H1 (cell line): ENCODE data around the gene KCNJ10. TPM values are rescaled to one million over a fixed set of nuclear protein-coding genes. Genes with fewer than 3 reads are reported as not detected.

Experiments used
- CTCF ChIA-PET: fragments of 300-600 bp; sonication (Branson Sonifier 250); formaldehyde crosslinking; loops from one replicate; lab custom pipeline; 2021; ENCODE audit not compliant: partially characterized antibody; lab: Charles Lee
- POLR2A ChIA-PET: fragments of 300-600 bp; sonication (Branson Sonifier 250); formaldehyde crosslinking; loops from one replicate; lab custom pipeline; 2021; ENCODE audit warnings: inconsistent platforms; ENCODE audit not compliant: partially characterized antibody; lab: Charles Lee
- DNase-seq, 2 experiments: peaks; one replicate each; pipeline versions ENCODE4 v3.0.0 to v3.0.0-alpha.2; 2010 to 2022; ENCODE audit warnings: low spot score in 2 of 2, low read depth in 1 of 2, mixed read lengths in 1 of 2
- FAIRE-seq: peaks from 2 replicates; lab custom pipeline; 2011; peaks lifted over from hg19 to GRCh38; lab: Jason Lieb, UNC
- H2AFZ ChIP-seq: 2 replicates; pipeline ENCODE4 v1.8.1; 2012; ENCODE audit warnings: low read length, inconsistent platforms
- H2AK5ac ChIP-seq: 2 replicates; pipeline ENCODE4 v1.6.1; 2013; ENCODE audit warnings: low read depth, low read length
- H2BK120ac ChIP-seq: replicated peaks from 2 replicates; pipeline ENCODE3; 2013; ENCODE audit warnings: low read depth, low read length, inconsistent platforms
- H2BK12ac ChIP-seq: 2 replicates; pipeline ENCODE4 v1.6.1; 2013; ENCODE audit warnings: low read depth, low read length
- H2BK15ac ChIP-seq: 2 replicates; pipeline ENCODE4 v1.6.1; 2013; ENCODE audit warnings: low read length
- H2BK20ac ChIP-seq: 2 replicates; pipeline ENCODE4 v1.6.1; 2013; ENCODE audit warnings: low read length
- H2BK5ac ChIP-seq: 2 replicates; pipeline ENCODE4 v1.6.1; 2013; ENCODE audit warnings: low read depth, low read length
- H3K14ac ChIP-seq: 2 replicates; pipeline ENCODE4 v1.6.1; 2013; ENCODE audit warnings: inconsistent platforms; ENCODE audit not compliant: insufficient read length
- H3K18ac ChIP-seq: 2 replicates; pipeline ENCODE4 v1.6.1; 2013; ENCODE audit warnings: low read length; ENCODE audit errors: extremely low read depth
- H3K23ac ChIP-seq: 2 replicates; pipeline ENCODE4 v1.6.1; 2013; ENCODE audit warnings: inconsistent platforms; ENCODE audit not compliant: insufficient read length
- H3K23me2 ChIP-seq: 2 replicates; pipeline ENCODE4 v1.6.1; 2013; ENCODE audit warnings: low read depth, low read length
- H3K27ac ChIP-seq: 2 replicates; pipeline ENCODE4 v1.6.1; 2011; ENCODE audit warnings: low read depth, low read length, inconsistent platforms
- H3K27me3 ChIP-seq, 4 experiments: replicated peaks in 1 of 4; 1 replicate in 1 of 4; 2 replicates in 3 of 4; pipeline versions ENCODE4 v1.6.1 to v1.8.1; 2011 to 2013; ENCODE audit warnings: low read length in 3 of 4, mild to moderate bottlenecking in 3 of 4, inconsistent platforms in 2 of 4, mixed read lengths in 2 of 4, moderate library complexity in 1 of 4; ENCODE audit not compliant: control insufficient read depth in 3 of 4, insufficient read depth in 3 of 4; ENCODE audit errors: extremely low read depth in 1 of 4
- H3K36me3 ChIP-seq, 4 experiments: 2 replicates each; pipeline versions ENCODE4 v1.6.1 to v1.8.1; 2011 to 2013; ENCODE audit warnings: mild to moderate bottlenecking in 4 of 4, low read length in 3 of 4, moderate library complexity in 2 of 4, control low read depth in 1 of 4, inconsistent platforms in 1 of 4; ENCODE audit not compliant: insufficient read depth in 4 of 4, control insufficient read depth in 2 of 4
- H3K4ac ChIP-seq: replicated peaks from 2 replicates; pipeline ENCODE3; 2013; ENCODE audit warnings: low read length, low read depth, mixed read lengths, inconsistent platforms; ENCODE audit not compliant: insufficient read length
- H3K4me1 ChIP-seq, 4 experiments: replicated peaks in 1 of 4; 1 replicate in 1 of 4; 2 replicates in 3 of 4; pipeline versions ENCODE4 v1.6.1 to v1.8.1; 2011 to 2013; ENCODE audit warnings: low read length in 3 of 4, inconsistent platforms in 2 of 4, mixed read lengths in 1 of 4; ENCODE audit not compliant: insufficient read depth in 4 of 4, control insufficient read depth in 3 of 4
- H3K4me2 ChIP-seq, 2 experiments: 2 replicates each; pipeline versions ENCODE4 v1.6.1 to v1.8.1; 2011 to 2013; ENCODE audit warnings: low read depth in 2 of 2, low read length in 2 of 2, control low read depth in 1 of 2, inconsistent platforms in 1 of 2, mild to moderate bottlenecking in 1 of 2; ENCODE audit not compliant: insufficient read depth in 1 of 2
- H3K4me3 ChIP-seq, 4 experiments: fragments of 200-600, 300-600 bp in 1 of 4; sonication (generic), shearing (Covaris generic), sonication (Bioruptor Twin) in 1 of 4; 2 replicates each; pipeline versions ENCODE4 v1.5.1 to v1.8.1; 2011 to 2016; ENCODE audit warnings: low read length in 4 of 4, low read depth in 3 of 4, control low read depth in 2 of 4, inconsistent platforms in 2 of 4, mild to moderate bottlenecking in 2 of 4, mixed read lengths in 1 of 4, moderate library complexity in 1 of 4; ENCODE audit not compliant: insufficient read depth in 2 of 4; ENCODE audit errors: extremely low read depth in 1 of 4
- H3K56ac ChIP-seq: replicated peaks from 2 replicates; pipeline ENCODE3; 2013; ENCODE audit warnings: low read depth, mild to moderate bottlenecking, mixed read lengths, low read length, inconsistent platforms; ENCODE audit not compliant: insufficient read length
- H3K79me1 ChIP-seq: 2 replicates; pipeline ENCODE4 v1.6.1; 2013; ENCODE audit warnings: low read depth, low read length, control low read depth
- H3K79me2 ChIP-seq, 2 experiments: 2 replicates each; pipeline versions ENCODE4 v1.6.1 to v1.8.1; 2012 to 2013; ENCODE audit warnings: low read length in 2 of 2, mild to moderate bottlenecking in 2 of 2, inconsistent platforms in 1 of 2; ENCODE audit not compliant: insufficient read depth in 2 of 2, control insufficient read depth in 1 of 2
- H3K9ac ChIP-seq, 4 experiments: replicated peaks in 1 of 4; 1 replicate in 1 of 4; 2 replicates in 3 of 4; pipeline versions ENCODE4 v1.6.1 to v1.8.1; 2011 to 2013; ENCODE audit warnings: low read depth in 3 of 4, low read length in 3 of 4, control low read depth in 2 of 4, mild to moderate bottlenecking in 2 of 4, moderate library complexity in 2 of 4, inconsistent platforms in 1 of 4; ENCODE audit errors: extremely low read depth in 1 of 4
- H3K9me3 ChIP-seq, 2 experiments: 2 replicates each; pipeline versions ENCODE4 v1.6.1 to v1.8.1; 2012 to 2013; ENCODE audit warnings: mild to moderate bottlenecking in 2 of 2, moderate library complexity in 2 of 2, control low read depth in 1 of 2, inconsistent platforms in 1 of 2, low read depth in 1 of 2, low read length in 1 of 2, mixed read lengths in 1 of 2; ENCODE audit not compliant: insufficient read depth in 2 of 2
- H4K20me1 ChIP-seq, 2 experiments: replicated peaks in 1 of 2; 2 replicates each; pipeline versions ENCODE3 to v1.8.1; 2011 to 2013; ENCODE audit warnings: inconsistent platforms in 2 of 2, low read length in 2 of 2, mild to moderate bottlenecking in 1 of 2; ENCODE audit not compliant: insufficient read depth in 2 of 2, control insufficient read depth in 1 of 2
- H4K5ac ChIP-seq: 2 replicates; pipeline ENCODE4 v1.6.1; 2013; ENCODE audit warnings: low read length, low read depth, mixed read lengths, inconsistent platforms; ENCODE audit not compliant: insufficient read length
- H4K8ac ChIP-seq: 2 replicates; pipeline ENCODE4 v1.8.0; 2013; ENCODE audit warnings: mild to moderate bottlenecking, moderate library complexity, low read length, inconsistent platforms; ENCODE audit not compliant: insufficient read depth; ENCODE audit errors: extremely low read depth
- H4K91ac ChIP-seq: replicated peaks from 2 replicates; pipeline ENCODE3; 2013; ENCODE audit warnings: low read length, mixed read lengths, inconsistent platforms; ENCODE audit not compliant: insufficient read length
- CEBPB ChIP-seq: IDR thresholded peaks from 2 replicates; pipeline ENCODE4 v1.6.1; 2012; ENCODE audit warnings: low read depth, low read length
- EZH2 ChIP-seq: fragments of 200-600 bp; sonication (generic); IDR thresholded peaks from 2 replicates; pipeline ENCODE4 v1.7.1; 2012; ENCODE audit warnings: low read depth, mild to moderate bottlenecking, moderate library complexity, low read length, inconsistent platforms; ENCODE audit not compliant: severe bottlenecking
- NANOG ChIP-seq: IDR thresholded peaks from 2 replicates; pipeline ENCODE4 v1.6.1; 2011; ENCODE audit warnings: low read length, low read depth, mild to moderate bottlenecking, inconsistent platforms; ENCODE audit not compliant: insufficient read depth, poor library complexity, severe bottlenecking
- POLR2AphosphoS5 ChIP-seq: IDR thresholded peaks from 2 replicates; pipeline ENCODE4 v1.6.1; 2011; ENCODE audit warnings: low read depth, low read length
- RAD21 ChIP-seq, 2 experiments: IDR thresholded peaks in 1 of 2; conservative IDR thresholded peaks in 1 of 2; 2 replicates each; pipeline ENCODE4 v1.6.1; 2011; ENCODE audit warnings: low read depth in 2 of 2, low read length in 2 of 2, improper control_type of control experiment in 1 of 2, inconsistent platforms in 1 of 2, mild to moderate bottlenecking in 1 of 2, moderate library complexity in 1 of 2
- RBBP5 ChIP-seq: IDR thresholded peaks from 2 replicates; pipeline ENCODE4 v1.7.1; 2012; ENCODE audit warnings: low read depth, mild to moderate bottlenecking, inconsistent platforms, low read length, moderate library complexity, borderline replicate concordance
- SAP30 ChIP-seq: fragments of 300-600 bp; sonication (generic); IDR thresholded peaks from 2 replicates; pipeline ENCODE4 v1.7.1; 2012; ENCODE audit warnings: low read length, moderate library complexity, mild to moderate bottlenecking, inconsistent platforms; ENCODE audit not compliant: insufficient read depth, insufficient replicate concordance
- SRF ChIP-seq: IDR thresholded peaks from 2 replicates; pipeline ENCODE4 v1.6.1; 2011; ENCODE audit warnings: mild to moderate bottlenecking, low read depth, low read length, moderate library complexity
- YY1 ChIP-seq: IDR thresholded peaks from 2 replicates; pipeline ENCODE4 v1.6.1; 2011; ENCODE audit warnings: low read depth, mild to moderate bottlenecking, low read length
- WGBS, 2 experiments: shearing (Covaris generic) in 1 of 2; methylation state at CpG; one replicate each; pipeline versions ENCODE4 v1.1.6 to v1.1.7; 2013 to 2015; ENCODE audit warnings: low lambda C conversion rate in 2 of 2, mixed read lengths in 2 of 2, inconsistent platforms in 1 of 2, low coverage in 1 of 2, missing lambda C conversion rate in 1 of 2; ENCODE audit not compliant: insufficient replicate concordance in 2 of 2, insufficient coverage in 1 of 2, insufficient read length in 1 of 2; ENCODE audit errors: extremely low coverage in 1 of 2, missing lambda C conversion rate in 1 of 2; 5-methylcytosine and 5-hydroxymethylcytosine counted together
- polyA plus RNA-seq, 7 experiments: library from polyadenylated mRNA; depleted of rRNA in 3 of 7; stranded (reverse) in 5 of 7; unstranded in 2 of 7; fragments of >200 nt in 5 of 7; fragments of 200-250 nt in 2 of 7; gene quantifications; 1 replicate in 5 of 7; 2 replicates in 1 of 7; 4 replicates in 1 of 7; pipeline versions ENCODE4 v1.2.1 to v1.2.3, GENCODE V29; 2011 to 2013; ENCODE audit warnings: missing spikeins in 2 of 7, mixed read lengths in 2 of 7
- total RNA-seq: library from RNA; stranded (reverse); fragmentation: NEBNext Ultra II Directional; extraction: Animal tissue kit (Norgen Biotek cat#: 25700); gene quantifications from 2 replicates; pipeline ENCODE4 v1.2.1, GENCODE V29; 2021
- TF ChIP-seq, protein P1 (sequence below), 3 experiments: IDR thresholded peaks; 1 replicate in 2 of 3; 2 replicates in 1 of 3; pipeline versions ENCODE4 v1.5.1 to v1.6.1; 2011; ENCODE audit warnings: low read length in 3 of 3, mild to moderate bottlenecking in 3 of 3, inconsistent platforms in 2 of 3, low read depth in 1 of 3, moderate library complexity in 1 of 3; ENCODE audit not compliant: insufficient read depth in 1 of 3; ENCODE audit errors: control extremely low read depth in 1 of 3

The KCNJ10 gene
- total and polyA plus RNA-seq, 2 of the 8 experiments (the other 6 are each of a cell fraction or from before 2014, with no cell fraction given), result 1.7 to 2.4 TPM

DNA sequence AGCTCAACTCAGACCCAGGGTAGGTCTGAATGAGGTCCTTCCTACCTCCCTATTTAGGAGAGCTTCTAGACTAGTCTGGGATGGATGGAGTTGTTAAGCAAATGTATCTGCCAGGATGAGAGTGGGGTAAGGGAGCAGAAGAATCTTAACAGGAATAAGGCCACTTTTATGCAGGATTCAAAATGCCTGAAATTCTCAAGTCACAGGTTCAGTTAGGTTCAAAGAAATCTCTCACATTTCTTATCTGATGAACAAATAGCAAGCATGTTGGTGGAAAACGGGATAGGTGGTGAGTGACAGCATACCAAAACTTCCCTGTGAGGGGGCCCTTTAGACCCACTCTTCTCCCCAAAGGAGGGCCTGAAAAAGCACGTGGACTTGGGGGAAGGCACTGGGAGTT lies 118.9 kb downstream of the KCNJ10 start:
- CTCF ChIA-PET, result interaction anchor here (1.8 to 35.5 kb wide), 3 partner anchors 14 to 152 kb away, joined by 4 to 696 read pairs (median 128); no protein-coding TSS in a partner anchor
- Histone ChIP-seq H3K4me2 (no peak overlapping the region), H3K56ac (no peak overlapping the region), H3K4ac (no peak overlapping the region), H4K8ac (no peak overlapping the region), H2AK5ac (no peak overlapping the region), H4K5ac (no peak overlapping the region), H3K79me1 (no peaks in the 10 kb centered on the region), H2AFZ (no peak overlapping the region), H3K36me3 (no peaks in the 10 kb centered on the region), H3K23me2 (peaks cover 2% of the 10 kb centered on the region; the same call in 1 of the 2 replicates), H2BK5ac (no peak overlapping the region), H3K18ac (no peak overlapping the region), H3K4me1 (peaks cover 4 to 8% (median 7%) of the 10 kb centered on the region in 4 experiments; a peak in 6 of 7 replicates), H3K23ac (no peak overlapping the region), H3K79me2 (no peaks in the 10 kb centered on the region), H2BK20ac (no peak overlapping the region), H3K27me3 (no peaks in the 10 kb centered on the region; a peak in 1 of 7 replicates), H3K27ac (no peak overlapping the region), H4K91ac (no peak overlapping the region), H4K20me1 (no peaks in the 10 kb centered on the region), H2BK12ac (no peak overlapping the region), H2BK120ac (no peak overlapping the region), H3K4me3 (no peak overlapping the region), H3K14ac (no peak overlapping the region), H3K9me3 (no peaks in the 10 kb centered on the region), H3K9ac (no peak overlapping the region), H2BK15ac (no peak overlapping the region)
- 68% methylated on average over 2 of the region's 2 CpGs; no CpG with 5 or more reads in 1 of the 2 experiments for WGBS, 2 experiments
- FAIRE-seq, result no peak
- POLR2A ChIA-PET, result no interaction called here
- no peak for DNase-seq
- TF ChIP-seq SAP30 (no peak), RBBP5 (no peak), POLR2AphosphoS5 (no peak), YY1 (no peak), RAD21 (IDR thresholded peaks at IDR 0.05 in 1 of 2, conservative IDR thresholded peaks at IDR 0.05 in 1 of 2; ENCODE audit: low read depth in 2 of 2, low read length in 2 of 2) (no peak), SRF (no peak), NANOG (no peak), EZH2 (no peak), CEBPB (no peak)
- TF ChIP-seq, protein P1, sequence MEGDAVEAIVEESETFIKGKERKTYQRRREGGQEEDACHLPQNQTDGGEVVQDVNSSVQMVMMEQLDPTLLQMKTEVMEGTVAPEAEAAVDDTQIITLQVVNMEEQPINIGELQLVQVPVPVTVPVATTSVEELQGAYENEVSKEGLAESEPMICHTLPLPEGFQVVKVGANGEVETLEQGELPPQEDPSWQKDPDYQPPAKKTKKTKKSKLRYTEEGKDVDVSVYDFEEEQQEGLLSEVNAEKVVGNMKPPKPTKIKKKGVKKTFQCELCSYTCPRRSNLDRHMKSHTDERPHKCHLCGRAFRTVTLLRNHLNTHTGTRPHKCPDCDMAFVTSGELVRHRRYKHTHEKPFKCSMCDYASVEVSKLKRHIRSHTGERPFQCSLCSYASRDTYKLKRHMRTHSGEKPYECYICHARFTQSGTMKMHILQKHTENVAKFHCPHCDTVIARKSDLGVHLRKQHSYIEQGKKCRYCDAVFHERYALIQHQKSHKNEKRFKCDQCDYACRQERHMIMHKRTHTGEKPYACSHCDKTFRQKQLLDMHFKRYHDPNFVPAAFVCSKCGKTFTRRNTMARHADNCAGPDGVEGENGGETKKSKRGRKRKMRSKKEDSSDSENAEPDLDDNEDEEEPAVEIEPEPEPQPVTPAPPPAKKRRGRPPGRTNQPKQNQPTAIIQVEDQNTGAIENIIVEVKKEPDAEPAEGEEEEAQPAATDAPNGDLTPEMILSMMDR (IDR thresholded peaks at IDR 0.05; ENCODE audit: control extremely low read depth in 1 of 3, insufficient read depth in 1 of 3, low read depth in 1 of 3, low read length in 3 of 3), result no peak
